Cardiac muscle cell (in vitro differentiated cells and primary cell): ENCODE measurements around the gene LOX. TPM values are rescaled to one million over a fixed set of nuclear protein-coding genes. Genes with fewer than 3 reads are reported as not detected.

ENCODE experiments used
- DNase-seq, 2 donors: peaks; one replicate each; pipeline versions ENCODE4 v3.0.0 to v3.0.0-alpha.2; 2010 to 2017; ENCODE audit warnings: low read depth in 1 of 2, low spot score in 1 of 2
- H3K27ac ChIP-seq: fragments of 200-600 bp; sonication (generic); 2 replicates; pipeline ENCODE4 v1.5.1; 2016
- H3K27me3 ChIP-seq: fragments of 200-600 bp; sonication (generic); 2 replicates; pipeline ENCODE4 v1.6.0; 2016; ENCODE audit warnings: control low read depth
- H3K36me3 ChIP-seq: fragments of 200-600 bp; sonication (generic); 2 replicates; pipeline ENCODE4 v1.5.1; 2016; ENCODE audit warnings: control low read depth
- H3K4me1 ChIP-seq: fragments of 200-600 bp; sonication (generic); 2 replicates; pipeline ENCODE4 v1.8.1; 2017; ENCODE audit warnings: low read depth, mild to moderate bottlenecking, mixed run types
- H3K4me3 ChIP-seq: fragments of 200-600 bp; sonication (generic); 2 replicates; pipeline ENCODE4 v1.5.1; 2016; ENCODE audit warnings: mild to moderate bottlenecking
- H3K9me3 ChIP-seq: fragments of 200-600 bp; sonication (generic); 2 replicates; pipeline ENCODE4 v1.5.1; 2017; ENCODE audit warnings: low read depth, mild to moderate bottlenecking, control low read depth
- polyA plus RNA-seq: library from polyadenylated mRNA; unstranded; fragments of >200 nt; fragmentation: Nextera tagmentation; extraction: Ambion mirVana; gene quantifications from 2 replicates; pipeline ENCODE4 v1.2.1, GENCODE V29; 2016
- total RNA-seq: library from RNA; depleted of rRNA; stranded (reverse); fragments of >200 nt; gene quantifications from 2 replicates; pipeline ENCODE4 v1.2.3, GENCODE V29; 2016
- TF ChIP-seq, protein P1 (sequence below): IDR thresholded peaks from 2 replicates; pipeline ENCODE4 v1.5.1; 2012; ENCODE audit warnings: low read depth, mild to moderate bottlenecking, low read length

LOX gene
- total and polyA plus RNA-seq, 2 experiments from 2014 or later: 2.0 to 4.6 TPM

DNA sequence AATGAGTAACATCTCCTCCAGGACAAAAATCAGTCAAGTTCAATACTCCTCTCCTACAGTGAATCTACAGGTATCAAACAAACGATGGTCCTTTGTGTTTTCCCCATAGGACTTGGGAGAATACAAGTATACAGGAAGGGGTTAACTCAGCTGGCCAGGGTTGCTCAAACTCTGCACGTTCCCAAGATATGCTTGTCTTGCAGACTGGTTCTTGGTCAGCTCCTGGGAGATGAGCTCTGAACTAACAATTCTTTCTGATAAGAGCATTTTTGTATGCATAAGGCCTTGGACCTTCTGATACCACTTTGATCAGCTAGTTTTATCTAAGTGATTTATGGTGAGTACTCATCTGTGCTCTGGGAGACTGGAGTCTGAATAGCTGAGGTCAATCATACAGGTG, 42.1 kb downstream of the LOX start:
- H3K27ac ChIP-seq: no peak overlapping the region
- TF ChIP-seq, protein P1, sequence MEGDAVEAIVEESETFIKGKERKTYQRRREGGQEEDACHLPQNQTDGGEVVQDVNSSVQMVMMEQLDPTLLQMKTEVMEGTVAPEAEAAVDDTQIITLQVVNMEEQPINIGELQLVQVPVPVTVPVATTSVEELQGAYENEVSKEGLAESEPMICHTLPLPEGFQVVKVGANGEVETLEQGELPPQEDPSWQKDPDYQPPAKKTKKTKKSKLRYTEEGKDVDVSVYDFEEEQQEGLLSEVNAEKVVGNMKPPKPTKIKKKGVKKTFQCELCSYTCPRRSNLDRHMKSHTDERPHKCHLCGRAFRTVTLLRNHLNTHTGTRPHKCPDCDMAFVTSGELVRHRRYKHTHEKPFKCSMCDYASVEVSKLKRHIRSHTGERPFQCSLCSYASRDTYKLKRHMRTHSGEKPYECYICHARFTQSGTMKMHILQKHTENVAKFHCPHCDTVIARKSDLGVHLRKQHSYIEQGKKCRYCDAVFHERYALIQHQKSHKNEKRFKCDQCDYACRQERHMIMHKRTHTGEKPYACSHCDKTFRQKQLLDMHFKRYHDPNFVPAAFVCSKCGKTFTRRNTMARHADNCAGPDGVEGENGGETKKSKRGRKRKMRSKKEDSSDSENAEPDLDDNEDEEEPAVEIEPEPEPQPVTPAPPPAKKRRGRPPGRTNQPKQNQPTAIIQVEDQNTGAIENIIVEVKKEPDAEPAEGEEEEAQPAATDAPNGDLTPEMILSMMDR: no peak

DNA sequence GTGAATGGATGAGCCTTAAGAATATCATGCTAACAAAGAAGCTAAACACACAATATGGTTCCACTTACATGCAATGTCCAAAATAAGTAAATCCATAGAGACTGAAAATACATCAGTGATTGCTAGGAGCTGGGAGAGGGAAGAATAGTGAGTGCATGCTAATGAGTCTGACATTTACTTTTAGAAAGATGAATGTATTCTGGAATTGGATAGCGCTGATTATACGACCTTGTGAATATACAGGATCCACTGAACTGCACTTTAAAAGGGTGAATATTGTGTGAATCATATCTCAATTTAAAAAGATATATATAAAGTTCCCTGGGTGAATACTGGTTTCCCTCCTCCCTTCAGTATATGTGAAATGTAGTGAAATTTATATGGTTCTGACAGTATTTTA, 46.2 kb downstream of the LOX start:
- DNase-seq: no peak
- Histone ChIP-seq H3K36me3 (no peaks in the 10 kb centered on the region), H3K9me3 (no peaks in the 10 kb centered on the region), H3K4me1 (no peaks in the 10 kb centered on the region), H3K27ac (no peak overlapping the region), H3K27me3 (no peaks in the 10 kb centered on the region), H3K4me3 (no peak overlapping the region)
- TF ChIP-seq, protein P1: no peak

More for the DNA sequence above, 42.1 kb downstream of the LOX start:
- Histone ChIP-seq H3K27me3 (no peaks in the 10 kb centered on the region), H3K4me1 (no peaks in the 10 kb centered on the region), H3K9me3 (no peaks in the 10 kb centered on the region), H3K4me3 (no peak overlapping the region), H3K36me3 (no peaks in the 10 kb centered on the region)
- no peak for DNase-seq

DNA sequence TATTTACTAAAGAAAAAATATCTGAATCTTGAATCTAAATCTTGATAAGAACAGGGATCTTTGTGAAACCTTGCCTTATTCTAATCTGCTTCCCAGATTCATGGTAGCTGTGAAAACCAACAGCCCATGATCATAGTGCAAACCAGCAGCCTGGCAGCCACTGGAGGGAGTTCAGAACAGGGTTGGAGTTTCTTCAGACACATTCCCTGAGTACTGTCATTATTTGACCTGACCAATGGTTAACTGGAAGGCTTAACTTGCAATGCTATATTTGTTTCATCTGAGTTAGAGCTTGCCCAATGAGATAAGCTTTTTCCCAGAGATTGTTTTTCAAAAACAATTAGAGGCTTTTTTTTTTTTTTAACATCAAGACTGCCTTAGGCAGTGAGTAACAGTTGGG, 47.8 kb downstream of the LOX start:
- TF ChIP-seq, protein P1: peak; percentile 6
- Histone ChIP-seq H3K4me1 (no peaks in the 10 kb centered on the region), H3K4me3 (no peak overlapping the region), H3K9me3 (no peaks in the 10 kb centered on the region), H3K27ac (no peak overlapping the region), H3K36me3 (no peaks in the 10 kb centered on the region), H3K27me3 (no peaks in the 10 kb centered on the region)
- DNase-seq: no peak

DNA sequence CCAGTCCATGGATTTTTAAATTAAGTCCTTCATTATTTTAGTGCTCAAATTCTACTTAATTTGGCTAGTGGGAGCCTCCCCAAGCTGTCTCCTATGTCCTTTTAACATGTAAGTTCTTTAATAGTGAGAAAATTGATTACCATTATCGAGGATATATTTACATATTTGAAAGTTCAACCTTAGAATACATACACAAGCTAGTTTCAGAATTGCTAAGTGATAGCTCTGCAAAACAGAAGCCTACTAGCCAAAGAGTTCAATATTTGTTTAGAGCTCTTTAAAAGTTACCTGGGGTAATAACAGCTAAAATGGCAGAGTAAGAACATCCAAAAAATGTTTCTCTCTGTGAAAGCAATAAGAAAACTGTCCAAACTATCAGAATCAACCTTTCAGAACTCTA, 48.2 kb downstream of the LOX start:
- Histone ChIP-seq H3K4me3 (no peak overlapping the region), H3K36me3 (no peaks in the 10 kb centered on the region), H3K27me3 (no peaks in the 10 kb centered on the region), H3K4me1 (no peaks in the 10 kb centered on the region), H3K9me3 (no peaks in the 10 kb centered on the region), H3K27ac (no peak overlapping the region)
- TF ChIP-seq, protein P1: no peak
- DNase-seq: no peak

DNA sequence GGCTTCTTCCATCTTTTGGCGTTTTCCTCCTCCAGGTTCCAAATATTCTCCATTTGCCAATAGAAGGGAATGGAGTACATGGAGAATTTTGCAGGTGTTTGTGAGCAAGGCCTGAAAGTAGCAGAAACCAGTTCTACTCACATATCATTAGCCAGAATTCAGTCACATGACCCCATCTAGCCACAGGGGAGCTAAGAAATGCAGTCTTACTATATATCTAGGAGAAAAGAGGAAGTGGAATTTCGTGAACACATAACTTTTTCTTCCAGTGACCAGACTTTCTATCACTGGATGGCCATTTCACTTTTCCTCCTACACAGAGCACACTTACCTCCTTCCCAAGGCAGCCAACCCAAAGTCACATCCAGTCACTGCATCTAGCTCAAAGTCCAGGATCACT, 55.1 kb downstream of the LOX start:
- H3K4me1 ChIP-seq: no peaks in the 10 kb centered on the region
- H3K4me3 ChIP-seq: no peak overlapping the region
- no peaks in the 10 kb centered on the region for H3K9me3 ChIP-seq
- peaks cover 4% of the 10 kb centered on the region for H3K36me3 ChIP-seq
- DNase-seq: no peak
- no peaks in the 10 kb centered on the region for H3K27me3 ChIP-seq
- no peak overlapping the region for H3K27ac ChIP-seq
- TF ChIP-seq, protein P1: no peak
